NCI-H510A (cell line): ENCODE results near the gene UNC13A.

ENCODE experiments used
- DNase-seq: peaks from one replicate; lab custom pipeline; 2025; lab: John Stamatoyannopoulos, UW

Gene UNC13A

DNA sequence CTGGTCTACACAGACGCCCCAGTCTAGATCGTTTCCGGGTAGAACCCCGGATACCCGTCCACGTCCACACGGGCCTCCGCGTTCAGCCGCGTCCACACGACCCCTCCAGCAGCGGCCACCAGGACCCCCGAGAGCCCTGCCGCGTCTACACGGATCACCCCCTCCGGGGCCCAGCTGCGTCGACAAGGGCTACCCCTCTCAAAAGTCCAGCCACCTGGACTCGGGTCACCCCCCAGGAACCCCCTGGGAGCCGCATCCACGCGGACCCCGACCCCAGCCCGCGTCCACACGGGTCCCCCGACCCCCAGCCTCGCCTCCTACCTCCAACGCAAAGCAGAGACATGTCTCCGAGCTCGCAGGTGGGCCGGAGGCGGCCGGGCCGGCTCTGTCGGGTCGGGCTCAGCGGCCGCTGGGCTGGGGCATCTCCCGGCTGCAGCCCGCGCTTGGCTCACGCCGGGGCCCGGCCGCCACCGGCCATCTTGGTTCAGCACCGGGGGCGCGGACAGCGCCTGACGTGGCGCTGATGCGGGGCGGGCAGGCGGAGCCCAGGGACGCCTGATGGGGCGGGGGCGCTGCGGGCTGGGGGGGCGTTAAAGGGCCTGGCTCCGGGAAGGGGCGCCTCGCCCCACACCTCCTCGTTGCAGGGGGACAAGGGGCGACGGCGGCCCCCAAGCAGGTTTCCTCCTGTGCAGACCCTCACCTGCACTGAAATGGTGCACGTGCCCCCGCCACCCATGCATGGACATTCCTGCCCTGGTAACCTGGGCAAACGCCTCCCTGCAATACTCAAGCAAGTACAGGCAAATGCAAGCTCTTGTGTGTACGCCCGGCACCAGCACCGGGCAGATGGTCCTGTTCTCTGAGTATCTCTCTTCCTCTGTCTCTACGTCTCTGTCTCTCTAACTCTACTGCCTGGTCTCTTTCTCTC lies at the start of gene UNC13A:
TSS of gene UNC13A (minus strand) at position 498 of the 928 bp plus-strand sequence. CDS start at position 343, 155 bp downstream.
- DNase-seq, result peak; percentile 59

DNA sequence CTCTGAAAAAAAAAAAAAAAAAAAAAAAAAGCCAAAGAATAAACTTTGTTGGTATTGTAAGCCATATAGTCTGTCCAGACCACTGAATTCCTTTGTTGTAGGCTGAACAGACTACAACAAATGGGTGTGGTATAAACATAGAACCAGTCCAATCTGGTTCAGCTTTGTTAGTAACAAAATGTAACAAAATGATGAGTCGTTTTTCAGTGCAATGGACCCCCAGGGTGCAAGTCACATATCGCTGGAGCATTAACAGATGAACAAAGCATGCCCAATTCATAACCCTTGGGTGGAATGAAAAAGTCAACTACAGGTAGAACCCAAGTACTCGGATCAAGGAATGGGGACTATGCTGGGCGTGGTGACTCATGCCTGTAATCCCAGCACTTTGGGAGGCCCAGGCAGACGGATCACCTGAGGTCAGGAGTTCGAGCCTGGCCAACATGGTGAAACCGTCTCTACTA lies 49.6 kb upstream of the UNC13A start:
- DNase-seq, result no peak

DNA sequence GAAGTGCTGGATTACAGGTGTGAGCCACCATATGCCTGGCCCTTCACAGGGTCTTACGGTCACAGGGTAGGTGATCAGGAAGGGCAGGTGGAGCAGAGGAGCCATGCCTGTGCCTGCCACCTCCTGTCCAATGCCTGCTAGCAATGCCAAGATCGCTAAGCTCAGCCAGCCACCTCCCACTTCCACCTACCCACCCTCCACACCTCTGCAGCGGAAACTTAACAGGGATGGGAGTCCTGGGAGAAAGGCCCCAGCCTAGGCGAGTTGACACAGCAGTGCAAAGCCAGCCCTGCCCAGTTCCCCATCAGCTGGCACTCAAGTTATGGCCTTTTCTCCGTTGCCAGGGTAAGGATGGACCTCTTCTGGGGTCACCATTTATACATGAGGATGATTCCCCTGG lies 47.3 kb upstream of the UNC13A start:
- no peak for DNase-seq

DNA sequence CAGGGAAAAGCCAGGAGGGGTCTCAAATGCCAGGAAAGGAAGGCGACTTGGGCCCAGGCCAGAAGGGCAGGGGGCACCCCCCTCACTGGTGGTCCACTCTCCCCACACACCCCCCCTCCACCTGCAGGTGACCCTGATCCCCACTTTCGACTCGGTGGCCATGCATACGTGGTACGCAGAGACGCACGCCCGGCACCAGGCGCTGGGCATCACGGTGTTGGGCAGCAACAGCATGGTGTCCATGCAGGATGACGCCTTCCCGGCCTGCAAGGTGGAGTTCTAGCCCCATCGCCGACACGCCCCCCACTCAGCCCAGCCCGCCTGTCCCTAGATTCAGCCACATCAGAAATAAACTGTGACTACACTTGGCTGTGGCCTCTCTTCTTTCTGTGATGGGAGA lies 46.0 kb upstream of the UNC13A start:
- DNase-seq, result no peak

DNA sequence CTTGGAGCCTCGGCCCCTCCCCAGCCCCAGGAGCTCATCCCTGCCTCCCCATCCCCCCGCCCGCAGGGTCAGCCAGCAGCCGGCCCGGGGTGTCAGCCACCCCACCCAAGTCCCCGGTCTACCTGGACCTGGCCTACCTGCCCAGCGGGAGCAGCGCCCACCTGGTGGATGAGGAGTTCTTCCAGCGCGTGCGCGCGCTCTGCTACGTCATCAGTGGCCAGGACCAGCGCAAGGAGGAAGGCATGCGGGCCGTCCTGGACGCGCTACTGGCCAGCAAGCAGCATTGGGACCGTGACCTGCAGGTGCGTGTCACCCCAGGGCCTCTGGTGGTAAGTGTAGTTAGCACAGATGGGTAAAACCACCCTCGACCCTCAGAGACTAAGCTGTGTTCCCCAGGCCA lies 45.0 kb upstream of the UNC13A start:
- DNase-seq, result no peak

DNA sequence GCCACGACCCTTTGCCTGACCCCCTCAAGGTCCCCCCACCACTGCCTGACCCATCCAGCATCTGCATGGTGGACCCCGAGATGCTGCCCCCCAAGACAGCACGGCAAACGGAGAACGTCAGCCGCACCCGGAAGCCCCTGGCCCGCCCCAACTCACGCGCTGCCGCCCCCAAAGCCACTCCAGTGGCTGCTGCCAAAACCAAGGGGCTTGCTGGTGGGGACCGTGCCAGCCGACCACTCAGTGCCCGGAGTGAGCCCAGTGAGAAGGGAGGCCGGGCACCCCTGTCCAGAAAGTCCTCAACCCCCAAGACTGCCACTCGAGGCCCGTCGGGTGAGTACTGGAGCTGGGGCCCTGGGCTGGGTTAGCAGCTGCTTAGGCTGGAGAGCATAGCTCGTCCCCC lies 39.7 kb upstream of the UNC13A start:
- no peak for DNase-seq

DNA sequence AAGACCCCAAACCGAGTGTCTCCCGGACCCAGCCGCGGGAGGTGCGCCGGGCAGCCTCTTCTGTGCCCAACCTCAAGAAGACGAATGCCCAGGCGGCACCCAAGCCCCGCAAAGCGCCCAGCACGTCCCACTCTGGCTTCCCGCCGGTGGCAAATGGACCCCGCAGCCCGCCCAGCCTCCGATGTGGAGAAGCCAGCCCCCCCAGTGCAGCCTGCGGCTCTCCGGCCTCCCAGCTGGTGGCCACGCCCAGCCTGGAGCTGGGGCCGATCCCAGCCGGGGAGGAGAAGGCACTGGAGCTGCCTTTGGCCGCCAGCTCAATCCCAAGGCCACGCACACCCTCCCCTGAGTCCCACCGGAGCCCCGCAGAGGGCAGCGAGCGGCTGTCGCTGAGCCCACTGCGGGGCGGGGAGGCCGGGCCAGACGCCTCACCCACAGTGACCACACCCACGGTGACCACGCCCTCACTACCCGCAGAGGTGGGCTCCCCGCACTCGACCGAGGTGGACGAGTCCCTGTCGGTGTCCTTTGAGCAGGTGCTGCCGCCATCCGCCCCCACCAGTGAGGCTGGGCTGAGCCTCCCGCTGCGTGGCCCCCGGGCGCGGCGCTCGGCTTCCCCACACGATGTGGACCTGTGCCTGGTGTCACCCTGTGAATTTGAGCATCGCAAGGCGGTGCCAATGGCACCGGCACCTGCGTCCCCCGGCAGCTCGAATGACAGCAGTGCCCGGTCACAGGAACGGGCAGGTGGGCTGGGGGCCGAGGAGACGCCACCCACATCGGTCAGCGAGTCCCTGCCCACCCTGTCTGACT lies 39.0 kb upstream of the UNC13A start:
- no peak for DNase-seq

DNA sequence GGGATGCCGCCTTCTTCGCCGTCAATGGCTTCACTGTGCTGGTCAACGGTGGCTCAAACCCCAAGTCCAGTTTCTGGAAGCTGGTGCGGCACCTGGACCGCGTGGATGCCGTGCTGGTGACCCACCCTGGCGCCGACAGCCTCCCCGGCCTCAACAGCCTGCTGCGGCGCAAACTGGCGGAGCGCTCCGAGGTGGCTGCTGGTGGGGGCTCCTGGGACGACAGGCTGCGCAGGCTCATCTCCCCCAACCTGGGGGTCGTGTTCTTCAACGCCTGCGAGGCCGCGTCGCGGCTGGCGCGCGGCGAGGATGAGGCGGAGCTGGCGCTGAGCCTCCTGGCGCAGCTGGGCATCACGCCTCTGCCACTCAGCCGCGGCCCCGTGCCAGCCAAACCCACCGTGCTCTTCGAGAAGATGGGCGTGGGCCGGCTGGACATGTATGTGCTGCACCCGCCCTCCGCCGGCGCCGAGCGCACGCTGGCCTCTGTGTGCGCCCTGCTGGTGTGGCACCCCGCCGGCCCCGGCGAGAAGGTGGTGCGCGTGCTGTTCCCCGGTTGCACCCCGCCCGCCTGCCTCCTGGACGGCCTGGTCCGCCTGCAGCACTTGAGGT lies 38.1 kb upstream of the UNC13A start:
- no peak for DNase-seq

DNA sequence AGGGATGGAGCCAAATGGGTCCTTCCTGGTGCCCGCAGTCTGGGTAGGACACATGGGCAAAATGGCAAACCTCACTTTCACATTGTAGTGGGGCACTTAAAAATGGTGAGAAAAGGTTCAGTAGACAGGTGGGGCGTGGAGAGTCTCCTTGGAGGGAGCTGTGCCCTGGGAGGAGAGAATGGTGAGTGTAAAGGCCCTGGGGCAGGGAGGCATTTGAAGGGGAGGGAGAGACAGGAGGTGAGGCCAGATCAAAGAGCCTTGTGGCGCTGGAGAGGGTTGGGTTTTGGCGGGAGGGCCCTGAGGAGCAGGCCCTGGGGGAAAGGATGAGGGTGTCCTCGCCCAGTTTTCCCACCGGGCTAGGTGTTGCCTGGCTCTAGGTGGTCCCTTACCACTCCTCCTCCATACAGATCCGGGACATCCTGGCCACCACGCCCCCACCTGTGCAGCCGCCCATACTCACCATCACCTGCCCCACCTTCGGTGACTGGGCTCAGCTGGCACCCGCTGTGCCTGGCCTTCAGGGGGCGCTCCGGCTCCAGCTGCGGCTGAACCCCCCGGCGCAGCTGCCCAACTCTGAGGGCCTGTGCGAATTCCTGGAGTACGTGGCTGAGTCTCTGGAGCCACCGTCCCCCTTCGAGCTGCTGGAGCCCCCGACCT lies 37.4 kb upstream of the UNC13A start:
- no peak for DNase-seq

DNA sequence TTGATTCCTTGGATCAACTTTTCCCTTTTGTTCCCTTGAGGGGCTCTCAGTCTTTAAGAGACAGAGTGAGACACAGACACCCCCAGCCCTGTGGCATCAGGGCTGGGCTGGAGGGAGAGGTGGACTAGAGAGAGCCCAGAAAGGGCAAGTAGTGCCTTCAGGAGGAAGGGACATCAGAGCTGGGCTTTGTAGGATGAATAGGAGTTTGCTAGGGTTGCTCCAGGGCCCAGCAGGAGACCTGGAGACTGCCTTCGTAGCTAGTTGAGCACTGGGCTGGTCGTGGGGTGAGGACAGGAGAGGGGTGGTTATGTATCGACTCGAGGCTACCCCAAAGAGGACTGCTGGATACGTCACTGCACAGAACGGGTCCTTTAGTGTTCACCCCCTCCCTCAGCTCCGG lies 36.5 kb upstream of the UNC13A start:
- DNase-seq, result no peak

DNA sequence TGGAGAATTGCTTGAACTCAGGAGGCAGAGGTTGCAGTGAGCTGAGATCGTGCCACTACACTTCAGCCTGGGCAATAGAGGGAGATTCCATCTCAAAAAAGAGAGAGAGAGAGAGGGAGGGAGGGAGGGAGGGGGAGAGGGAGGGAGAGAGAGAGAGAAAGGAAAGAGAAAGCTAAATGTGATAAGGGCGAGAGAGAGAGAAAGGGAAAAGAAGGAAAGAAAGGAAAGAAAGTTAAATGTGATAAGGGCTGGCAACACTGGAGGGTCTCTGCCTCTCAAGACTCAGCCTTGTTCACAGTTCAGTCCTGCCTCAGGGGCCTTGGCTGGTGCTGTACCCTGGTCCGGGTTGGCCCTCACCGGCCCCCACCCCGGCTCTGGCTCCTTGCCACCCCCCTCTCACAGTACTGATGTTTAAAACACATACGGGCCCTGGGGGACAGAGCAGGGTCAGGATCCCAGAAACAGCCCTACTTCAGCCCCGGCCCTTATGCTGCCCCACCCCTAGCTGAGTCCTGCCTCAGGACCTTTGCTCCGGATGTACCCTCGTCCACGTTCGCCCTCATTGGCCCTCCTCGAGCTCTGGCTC lies 34.6 kb upstream of the UNC13A start:
- no peak for DNase-seq

DNA sequence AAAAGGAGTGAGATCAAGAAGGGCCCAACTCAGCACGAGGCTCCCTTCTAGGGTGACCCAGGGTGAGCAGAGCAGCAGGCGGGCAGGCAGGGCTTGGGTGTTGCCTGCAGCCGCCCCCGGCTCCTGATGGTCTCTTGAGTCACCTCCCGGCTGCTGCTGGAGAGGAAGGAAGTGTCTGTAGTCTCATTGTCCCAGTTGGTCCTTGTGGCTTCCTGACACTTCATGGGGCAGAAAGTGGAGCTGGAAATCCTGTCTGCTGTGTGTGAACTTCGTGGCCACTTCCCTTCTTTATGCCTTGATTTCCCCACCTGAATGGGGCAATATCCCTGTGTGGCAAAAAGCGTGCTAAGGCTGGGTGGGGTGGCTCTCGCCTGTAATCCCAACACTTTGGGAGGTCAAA lies 33.7 kb upstream of the UNC13A start:
- DNase-seq, result no peak

DNA sequence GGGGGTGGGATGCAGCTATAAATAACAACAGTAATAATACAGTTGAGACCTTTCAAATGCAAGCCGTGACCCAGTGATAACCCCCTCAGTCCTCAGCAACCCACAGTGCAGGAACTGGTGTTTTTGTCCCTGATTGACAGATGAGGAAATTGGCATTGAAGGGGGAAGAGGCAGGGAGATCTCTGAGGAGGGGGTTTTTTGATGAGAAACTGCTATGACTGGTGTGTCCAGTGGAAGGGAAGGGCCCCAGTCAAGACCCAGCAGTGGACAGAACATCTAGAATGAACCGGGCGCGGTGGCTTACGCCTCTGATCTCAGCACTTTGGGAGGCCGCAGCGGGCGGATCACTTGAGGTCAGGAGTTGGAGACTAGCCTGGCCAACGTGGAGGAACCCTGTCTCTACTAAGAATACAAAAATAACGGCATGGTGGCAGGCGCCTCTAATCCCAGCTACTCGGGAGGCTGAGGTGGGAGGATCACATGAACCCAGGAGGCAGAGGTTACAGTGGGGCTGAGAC lies 33.0 kb upstream of the UNC13A start:
- DNase-seq, result no peak

DNA sequence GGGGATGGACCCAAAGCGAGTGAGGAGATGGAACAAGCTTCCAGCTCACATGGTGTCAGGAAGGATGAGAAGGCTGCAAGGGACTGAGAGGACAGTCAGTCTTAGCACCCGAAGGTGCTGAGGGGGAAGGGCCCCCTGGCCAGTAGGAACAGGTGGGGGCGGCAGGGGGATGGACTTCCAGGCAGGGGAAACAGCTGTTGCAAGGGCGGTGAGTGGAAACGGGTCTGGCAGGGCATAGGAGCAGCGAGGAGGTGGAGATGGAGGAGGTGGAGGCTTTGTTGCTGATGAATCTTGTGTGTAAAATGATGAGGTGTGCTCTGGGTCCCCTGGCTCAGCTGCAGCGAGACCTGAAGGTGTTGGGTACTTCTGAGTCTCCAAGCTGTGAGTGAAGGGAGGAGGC lies 32.3 kb upstream of the UNC13A start:
- no peak for DNase-seq

DNA sequence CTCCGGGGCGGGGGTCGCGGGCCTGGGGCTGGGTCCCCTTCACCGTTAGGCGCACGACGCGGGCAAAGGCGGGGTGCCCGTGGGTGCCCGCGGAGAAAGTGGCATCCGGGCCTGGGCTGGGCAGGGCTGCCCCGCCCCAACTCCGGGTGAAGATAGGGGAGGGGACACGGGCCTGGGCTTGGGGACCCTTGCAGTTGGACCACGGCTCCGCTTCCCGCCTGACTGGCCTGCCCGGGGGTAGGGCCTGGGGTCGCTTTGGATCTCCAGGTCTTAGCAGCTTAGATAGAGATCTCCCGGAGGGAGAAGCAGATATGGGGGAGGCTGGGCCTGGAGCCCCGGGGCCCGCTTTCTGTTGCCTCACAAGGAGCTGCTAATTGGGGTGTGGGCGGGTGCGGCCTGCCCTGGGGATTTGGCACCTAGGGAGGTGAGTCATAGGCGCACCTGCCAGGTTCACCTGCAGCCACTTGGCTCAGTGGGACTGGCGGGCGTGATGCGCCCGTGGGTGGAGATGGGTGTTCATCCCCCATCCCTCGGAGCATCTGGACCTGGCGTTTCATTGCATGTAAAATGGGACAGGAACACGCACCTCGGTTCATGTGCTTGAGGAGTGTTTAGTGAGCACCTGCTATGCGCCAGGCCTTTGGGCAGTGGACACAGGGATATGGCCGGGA lies 31.7 kb upstream of the UNC13A start:
- no peak for DNase-seq

DNA sequence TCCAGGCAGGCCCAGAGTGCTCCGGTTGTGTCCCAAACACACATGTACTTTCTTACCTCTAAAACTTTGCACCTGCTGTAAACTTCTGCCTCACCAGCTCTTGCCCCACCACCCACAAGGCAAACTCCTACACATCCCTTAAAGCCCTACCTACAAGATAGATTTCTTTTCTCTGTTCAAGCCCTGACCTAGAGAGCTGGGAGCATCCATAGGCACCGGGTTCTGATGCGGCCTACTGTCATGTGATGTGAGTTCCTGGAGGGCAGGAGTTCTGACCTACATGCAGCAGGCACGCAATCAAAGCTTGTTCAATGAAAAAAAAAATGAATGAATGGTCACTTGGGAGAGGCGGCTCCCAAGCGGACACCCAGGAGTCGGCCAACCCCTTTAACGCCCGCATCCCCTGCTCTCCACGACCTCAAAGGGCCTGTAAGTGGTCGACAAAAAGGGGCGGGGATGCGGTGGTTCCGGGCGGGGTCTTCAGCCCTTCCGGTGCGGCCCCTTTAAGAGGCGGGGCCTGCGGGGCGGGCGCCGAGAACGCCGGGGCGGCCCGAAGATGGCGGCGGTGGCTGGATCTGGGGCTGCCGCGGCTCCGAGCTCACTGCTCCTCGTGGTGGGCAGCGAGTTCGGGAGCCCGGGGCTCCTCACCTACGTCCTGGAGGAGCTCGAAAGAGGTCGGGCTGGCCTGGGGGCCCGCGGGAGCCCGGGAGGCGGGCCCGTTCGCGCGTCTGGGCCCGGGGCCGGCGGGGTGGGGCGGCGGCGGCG lies 31.0 kb upstream of the UNC13A start, which contains the start of gene MAP1S:
TSS of gene MAP1S (plus strand) at position 534 of the 765 bp plus-strand sequence. CDS start at position 557, 23 bp downstream.
- DNase-seq, result no peak

DNA sequence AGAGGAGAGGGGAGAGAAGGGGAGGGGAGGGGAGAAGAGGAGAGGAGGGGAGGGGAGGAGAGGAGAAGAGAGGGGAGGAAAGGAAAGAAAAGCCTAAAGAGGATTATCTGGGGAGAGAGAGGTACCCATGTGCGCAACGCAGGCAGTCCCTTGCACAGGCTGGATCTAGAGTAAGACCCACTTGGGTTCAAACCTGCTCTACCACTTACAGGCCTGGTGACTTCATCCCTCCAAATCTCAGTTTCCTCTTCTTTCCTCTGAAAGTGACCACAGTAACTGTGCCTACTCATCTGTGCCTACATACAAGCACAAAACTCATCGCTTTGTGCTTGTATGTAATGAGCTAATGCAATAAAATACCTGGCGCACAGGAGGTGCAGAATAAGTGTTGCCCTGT lies 30.4 kb upstream of the UNC13A start:
- no peak for DNase-seq

DNA sequence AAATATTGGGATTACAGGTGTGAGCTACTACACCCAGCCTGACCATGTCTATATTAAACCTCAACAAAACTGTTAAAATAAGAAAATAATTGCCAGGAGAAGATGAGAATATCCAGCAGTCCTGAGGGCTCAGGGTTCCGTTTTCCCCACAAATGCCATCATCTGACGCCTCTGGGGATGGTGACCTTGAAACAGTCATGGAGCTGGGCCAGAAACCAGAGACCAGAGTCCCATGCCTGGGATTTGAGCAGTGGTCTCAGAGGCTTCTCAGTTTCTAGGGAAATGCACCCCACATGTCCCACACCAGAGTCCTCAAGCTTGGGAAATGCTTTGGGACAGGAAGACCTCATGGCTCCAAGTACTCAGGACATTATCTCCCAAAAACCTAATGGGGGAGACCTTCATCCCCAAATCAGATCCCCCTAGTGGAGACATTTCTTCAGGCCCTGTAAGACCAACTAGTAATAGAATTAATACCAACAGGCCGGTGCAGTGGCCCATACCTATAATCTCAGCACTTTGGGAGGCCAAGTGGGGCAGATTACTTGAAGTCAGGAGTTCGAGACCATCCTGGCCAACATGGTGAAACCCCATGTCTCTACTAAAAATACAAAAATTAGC lies 28.3 kb upstream of the UNC13A start:
- no peak for DNase-seq

DNA sequence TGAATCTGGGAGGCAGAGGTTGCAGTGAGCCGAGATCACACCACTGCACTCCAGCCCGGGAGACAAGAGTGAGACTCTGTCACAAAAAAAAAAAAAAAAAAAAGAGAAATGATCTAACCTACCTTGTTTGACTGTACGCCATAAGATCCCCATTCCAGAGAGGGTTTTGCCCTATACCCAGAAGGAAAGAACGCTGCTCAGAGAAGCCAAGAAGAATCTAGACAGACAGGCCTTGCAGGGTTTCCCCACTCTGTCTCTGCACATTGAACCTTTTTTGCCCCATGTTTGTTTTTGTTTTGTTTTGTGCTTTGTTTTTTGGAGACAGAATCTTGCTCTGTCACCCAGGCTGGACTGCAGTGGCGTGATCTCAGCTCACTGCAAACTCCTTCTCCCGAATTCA lies 23.7 kb upstream of the UNC13A start:
- no peak for DNase-seq
